NB4 (cell line): Measurements from ENCODE around the gene XPO4.
"Not testable (repeated sequence)": the region's sequence is repeated elsewhere in the genome, so short reads cannot be mapped to it uniquely, and the experiment has no call there.

Experiments used
- DNase-seq: peaks from one replicate; pipeline ENCODE4 v3.0.0; 2010; ENCODE audit warnings: low read depth
- H3K4me3 ChIP-seq: one replicate; pipeline ENCODE4 v1.5.1; 2011; ENCODE audit warnings: mild to moderate bottlenecking, low read depth, low read length, moderate library complexity
- MYC ChIP-seq: IDR thresholded peaks from 2 replicates; pipeline ENCODE4 v1.6.1; 2011; ENCODE audit warnings: low read depth, low read length
- POLR2A ChIP-seq: IDR thresholded peaks from 2 replicates; pipeline ENCODE4 v1.6.1; 2011; ENCODE audit warnings: mild to moderate bottlenecking; ENCODE audit not compliant: insufficient read length; ENCODE audit errors: extremely low read depth
- TF ChIP-seq, protein P1 (sequence below): IDR thresholded peaks from one replicate; pipeline ENCODE4 v1.5.1; 2012; ENCODE audit warnings: low read depth, low read length
- TF ChIP-seq, protein P2 (sequence below): IDR thresholded peaks from 2 replicates; pipeline ENCODE4 v1.6.1; 2011; ENCODE audit warnings: low read depth, low read length

XPO4 gene

GRCh38 chr13:20749377-20749776, 153.2 kb downstream of the XPO4 start:
- no peak for TF ChIP-seq POLR2A
- TF ChIP-seq, protein P1, sequence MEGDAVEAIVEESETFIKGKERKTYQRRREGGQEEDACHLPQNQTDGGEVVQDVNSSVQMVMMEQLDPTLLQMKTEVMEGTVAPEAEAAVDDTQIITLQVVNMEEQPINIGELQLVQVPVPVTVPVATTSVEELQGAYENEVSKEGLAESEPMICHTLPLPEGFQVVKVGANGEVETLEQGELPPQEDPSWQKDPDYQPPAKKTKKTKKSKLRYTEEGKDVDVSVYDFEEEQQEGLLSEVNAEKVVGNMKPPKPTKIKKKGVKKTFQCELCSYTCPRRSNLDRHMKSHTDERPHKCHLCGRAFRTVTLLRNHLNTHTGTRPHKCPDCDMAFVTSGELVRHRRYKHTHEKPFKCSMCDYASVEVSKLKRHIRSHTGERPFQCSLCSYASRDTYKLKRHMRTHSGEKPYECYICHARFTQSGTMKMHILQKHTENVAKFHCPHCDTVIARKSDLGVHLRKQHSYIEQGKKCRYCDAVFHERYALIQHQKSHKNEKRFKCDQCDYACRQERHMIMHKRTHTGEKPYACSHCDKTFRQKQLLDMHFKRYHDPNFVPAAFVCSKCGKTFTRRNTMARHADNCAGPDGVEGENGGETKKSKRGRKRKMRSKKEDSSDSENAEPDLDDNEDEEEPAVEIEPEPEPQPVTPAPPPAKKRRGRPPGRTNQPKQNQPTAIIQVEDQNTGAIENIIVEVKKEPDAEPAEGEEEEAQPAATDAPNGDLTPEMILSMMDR, result no peak
- TF ChIP-seq, protein P2, sequence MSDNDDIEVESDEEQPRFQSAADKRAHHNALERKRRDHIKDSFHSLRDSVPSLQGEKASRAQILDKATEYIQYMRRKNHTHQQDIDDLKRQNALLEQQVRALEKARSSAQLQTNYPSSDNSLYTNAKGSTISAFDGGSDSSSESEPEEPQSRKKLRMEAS, result no peak
- no peak for TF ChIP-seq MYC
- DNase-seq, result no peak
- H3K4me3 ChIP-seq, result no peak overlapping the region

DNA sequence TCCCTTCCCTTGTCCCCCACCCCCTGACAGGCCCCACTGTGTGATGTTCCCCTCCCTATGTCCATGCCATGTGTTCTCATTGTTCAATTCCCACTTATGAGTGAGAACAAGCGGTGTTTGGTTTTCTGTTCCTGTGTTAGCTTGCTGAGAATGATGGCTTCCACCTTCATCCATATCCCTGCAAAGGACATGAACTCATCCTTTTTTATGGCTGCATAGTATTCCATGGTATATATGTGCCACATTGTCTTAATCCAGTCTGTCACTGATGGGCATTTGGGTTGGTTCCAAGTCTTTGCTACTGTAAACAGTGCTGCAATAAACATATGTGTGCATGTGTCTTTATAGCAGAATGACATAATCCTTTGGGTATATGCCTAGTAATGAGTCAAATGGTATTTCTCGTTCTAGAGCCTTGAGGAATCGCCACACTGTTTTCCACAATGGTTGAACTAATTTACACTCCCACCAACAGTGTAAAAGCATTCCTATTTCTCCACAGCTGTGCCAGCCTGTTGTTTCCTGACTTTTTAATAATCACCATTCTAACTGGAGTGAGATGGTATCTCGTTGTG, 158.6 kb downstream of the XPO4 start:
- H3K4me3 ChIP-seq, DNase-seq: not testable (repeated sequence)

DNA sequence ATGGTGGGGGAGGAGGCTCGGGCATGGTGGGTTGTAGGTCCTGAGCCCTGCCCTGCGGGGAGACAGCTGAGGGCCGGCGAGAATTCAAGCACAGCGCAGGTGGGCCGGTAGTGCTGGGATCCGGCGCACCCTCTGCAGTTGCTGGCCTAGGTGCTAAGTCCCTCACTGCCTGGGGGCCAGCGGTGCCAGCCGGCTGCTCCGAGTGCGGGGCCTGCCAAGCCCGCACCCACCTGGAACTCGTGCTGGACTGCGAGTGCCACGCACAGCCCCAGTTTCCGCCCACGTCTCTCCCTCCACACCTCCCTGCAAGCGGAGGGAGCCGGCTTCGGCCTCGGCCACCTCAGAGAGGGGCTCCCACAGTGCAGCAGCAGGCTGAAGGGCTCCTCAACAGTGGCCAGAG, 162.5 kb downstream of the XPO4 start:
- DNase-seq, result no peak
- no peak overlapping the region for H3K4me3 ChIP-seq
- TF ChIP-seq, protein P2, result no peak
- TF ChIP-seq, protein P1, result no peak
- TF ChIP-seq MYC, result no peak
- TF ChIP-seq POLR2A, result no peak

GRCh38 chr13:20738616-20739015, 163.9 kb downstream of the XPO4 start:
- DNase-seq, result no peak
- TF ChIP-seq MYC, result no peak
- TF ChIP-seq POLR2A, result no peak
- TF ChIP-seq, protein P1, result no peak
- TF ChIP-seq, protein P2, result no peak
- no peak overlapping the region for H3K4me3 ChIP-seq

- TF ChIP-seq, protein P2, result no peak
- TF ChIP-seq, protein P1, result no peak
- no peak for TF ChIP-seq POLR2A
- no peak for TF ChIP-seq MYC
- H3K4me3 ChIP-seq, result no peak overlapping the region
- DNase-seq, result no peak
These were observed 172.6 kb downstream of the XPO4 start for GRCh38 chr13:20729633-20730585.

- H3K4me3 ChIP-seq, result no peak overlapping the region
- no peak for TF ChIP-seq POLR2A
- TF ChIP-seq, protein P2, result no peak
- no peak for TF ChIP-seq MYC
- TF ChIP-seq, protein P1, result no peak
- DNase-seq, result no peak
These were observed 173.8 kb downstream of the XPO4 start for GRCh38 chr13:20728579-20729311.
